Fibroblast of skin of scalp (primary cell): ENCODE measurements around the gene KCNN2. TPM values are rescaled to one million over a fixed set of nuclear protein-coding genes. Genes with fewer than 3 reads are reported as not detected.

ENCODE experiments used
- DNase-seq: peaks from one replicate; pipeline ENCODE4 v3.0.0-alpha.2; 2013
- polyA plus RNA-seq, 2 experiments: library from polyadenylated mRNA; unstranded; fragments of 120-200 nt; gene quantifications; one replicate each; pipeline ENCODE4 v1.2.1, GENCODE V29; 2013; ENCODE audit not compliant: insufficient read length in 2 of 2

The KCNN2 gene
- polyA plus RNA-seq (2013, experiment 1 of 2; ENCODE audit: insufficient read length): 0.39 TPM
- 0.79 TPM for polyA plus RNA-seq (2013, experiment 2 of 2; ENCODE audit: insufficient read length)

GRCh38 chr5:114361724-114362196 lies at the start of gene KCNN2:
TSS of gene KCNN2 (plus strand) at chr5:114362070. CDS start at chr5:114362140, 70 bp downstream.
- peak; percentile 83 for DNase-seq

DNA sequence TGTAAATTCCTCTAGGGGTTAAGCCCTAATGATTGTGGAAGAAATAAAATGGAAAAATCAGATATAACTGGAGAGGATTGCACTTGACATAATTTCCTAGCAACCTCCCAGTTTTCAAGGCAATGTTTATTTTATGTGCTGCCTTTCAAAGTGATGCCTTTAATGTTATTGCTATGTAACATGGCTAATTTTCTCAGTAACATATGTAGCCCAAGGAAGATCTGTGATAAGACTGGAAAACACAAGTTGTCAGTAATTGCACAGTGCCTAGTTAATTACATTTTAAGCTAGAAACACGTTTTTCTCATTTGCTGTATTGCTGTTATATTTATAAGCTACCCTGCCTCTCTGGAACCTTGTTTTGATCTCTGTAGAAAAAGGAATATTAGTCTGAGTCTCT lies 49.2 kb upstream of the KCNN2 start:
- DNase-seq: no peak

DNA sequence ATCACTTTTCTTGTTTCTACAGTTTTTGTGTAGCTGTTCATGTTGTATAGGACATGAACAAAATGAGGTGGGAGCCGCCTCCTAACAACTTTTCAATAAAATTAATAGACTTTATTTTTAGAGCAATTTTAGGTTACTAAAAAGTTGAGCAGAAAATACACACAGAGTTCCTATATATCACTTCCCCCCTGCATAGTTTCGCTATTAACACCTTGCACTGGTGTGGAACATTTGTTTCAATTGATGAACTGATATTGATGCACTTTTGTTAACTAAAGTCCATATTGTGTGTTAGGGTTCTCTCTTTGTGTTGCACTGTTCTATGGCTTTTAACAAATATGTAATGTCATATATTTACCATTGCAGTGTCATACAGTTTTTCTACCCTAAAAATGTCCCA lies 47.8 kb upstream of the KCNN2 start:
- DNase-seq: no peak

- no peak for DNase-seq
These were observed 45.7 kb upstream of the KCNN2 start for GRCh38 chr5:114316167-114316566.

GRCh38 chr5:114317751-114318150 lies 44.1 kb upstream of the KCNN2 start:
- no peak for DNase-seq

- no peak for DNase-seq
These were observed 42.6 kb upstream of the KCNN2 start for GRCh38 chr5:114319236-114319635.

- peak; percentile 64 for DNase-seq
These were observed 42.0 kb upstream of the KCNN2 start for GRCh38 chr5:114319821-114320220.

DNA sequence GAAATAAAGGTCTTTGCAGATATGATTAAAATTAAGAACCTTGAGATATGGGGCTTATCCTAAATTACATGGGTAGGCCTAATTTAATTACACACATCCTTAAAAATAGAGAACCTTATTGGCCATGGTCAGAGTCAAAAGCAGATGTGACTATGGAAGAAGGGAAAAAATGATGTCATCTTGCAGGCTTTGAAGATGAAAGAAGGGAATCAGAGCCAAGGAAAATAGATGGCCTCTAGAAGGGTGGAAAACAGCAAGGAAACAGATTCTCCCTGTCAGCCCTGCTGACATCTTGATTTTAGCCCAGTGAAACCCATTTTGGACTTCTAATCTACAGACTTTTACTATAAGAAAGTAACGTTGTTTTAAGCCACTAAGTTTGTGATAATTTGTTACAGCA lies 37.6 kb upstream of the KCNN2 start:
- peak; percentile 8 for DNase-seq

- peak; percentile 22 for DNase-seq
These were observed 36.3 kb upstream of the KCNN2 start for GRCh38 chr5:114325541-114325940.

- no peak for DNase-seq
These were observed 34.4 kb upstream of the KCNN2 start for GRCh38 chr5:114327474-114327873.

DNA sequence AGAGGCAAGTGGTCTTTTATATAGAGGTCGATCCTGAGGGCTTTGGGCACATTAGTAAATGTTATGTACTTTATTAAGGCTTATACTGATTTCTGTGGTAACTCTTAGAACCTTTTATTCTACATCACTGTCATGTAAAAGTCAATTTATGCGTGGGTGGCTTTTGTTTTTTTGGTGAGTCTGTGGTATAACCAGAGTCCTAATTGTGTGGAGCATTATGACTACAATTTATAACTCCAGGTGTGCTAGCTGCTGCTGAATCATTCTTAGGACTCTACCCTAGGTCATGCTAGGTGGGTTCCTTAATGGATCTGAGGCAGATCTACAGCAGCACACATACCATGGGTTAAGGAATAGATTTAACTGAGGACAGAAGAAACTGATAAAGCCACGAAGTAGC lies 33.9 kb upstream of the KCNN2 start:
- DNase-seq: no peak

DNA sequence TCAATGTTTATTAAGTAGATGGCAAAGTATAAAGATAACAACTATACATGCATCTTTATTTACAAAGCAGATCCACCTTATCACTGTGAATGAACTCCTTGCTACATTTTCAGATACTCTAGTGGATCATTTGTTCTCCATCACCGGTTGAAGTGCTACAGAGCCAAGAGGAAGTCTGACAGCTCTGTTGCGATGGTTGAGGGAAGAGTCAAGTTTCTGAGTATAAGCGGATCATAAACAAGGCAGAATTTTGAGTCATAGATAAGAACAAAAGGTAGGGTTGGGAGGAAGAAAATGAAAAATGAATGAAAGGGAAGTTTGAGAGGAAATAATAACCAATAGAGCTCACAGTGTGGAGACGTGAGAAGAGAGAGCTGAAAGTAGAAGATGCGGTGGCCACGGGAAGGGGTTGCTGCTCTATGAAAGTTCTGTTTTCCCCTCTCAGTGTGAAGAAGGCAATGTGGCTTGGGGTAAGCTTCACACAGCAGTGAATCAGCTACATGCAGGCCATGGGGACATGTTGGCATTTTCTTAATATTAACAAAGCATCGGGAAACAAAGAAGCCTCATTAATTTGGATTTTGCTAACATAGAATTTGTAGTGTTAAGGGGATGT lies 30.8 kb upstream of the KCNN2 start:
- no peak for DNase-seq

DNA sequence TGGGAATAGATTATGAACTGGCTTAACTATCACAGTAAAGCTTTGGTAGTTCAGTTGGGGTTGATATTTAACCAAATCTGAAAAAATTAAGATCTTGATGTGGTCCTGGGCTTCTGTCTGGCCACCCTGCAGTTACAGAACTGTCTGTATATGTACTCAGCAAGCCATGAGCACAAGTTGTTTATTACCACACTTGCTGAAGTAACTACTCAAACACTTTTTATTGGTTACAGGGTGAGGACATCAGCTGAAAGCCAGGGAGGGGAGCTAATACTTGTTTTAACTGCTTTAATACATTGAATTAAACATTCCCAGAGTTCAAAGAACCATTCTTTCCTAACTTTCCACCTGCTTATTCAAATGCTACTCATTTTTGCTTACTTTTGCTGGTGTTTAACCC lies 29.4 kb upstream of the KCNN2 start:
- no peak for DNase-seq

DNA sequence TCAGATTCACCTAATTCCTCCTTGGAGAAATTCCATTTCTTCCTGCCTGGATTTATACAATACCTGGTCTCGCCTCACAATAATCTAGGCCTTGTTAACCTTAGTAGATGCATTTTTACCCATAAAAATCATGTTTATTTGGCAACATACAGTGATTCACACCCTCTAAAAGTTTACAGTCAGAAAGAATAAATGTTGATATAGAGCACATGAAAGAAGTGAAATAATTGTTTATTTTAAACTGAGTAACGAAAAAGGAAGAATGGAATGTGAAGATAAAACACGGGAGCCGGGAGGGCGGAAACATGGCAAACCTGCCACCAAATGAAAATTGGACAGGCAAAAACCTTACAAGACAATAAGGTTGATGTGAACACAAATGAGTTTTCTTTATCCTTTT lies 28.9 kb upstream of the KCNN2 start:
- no peak for DNase-seq

DNA sequence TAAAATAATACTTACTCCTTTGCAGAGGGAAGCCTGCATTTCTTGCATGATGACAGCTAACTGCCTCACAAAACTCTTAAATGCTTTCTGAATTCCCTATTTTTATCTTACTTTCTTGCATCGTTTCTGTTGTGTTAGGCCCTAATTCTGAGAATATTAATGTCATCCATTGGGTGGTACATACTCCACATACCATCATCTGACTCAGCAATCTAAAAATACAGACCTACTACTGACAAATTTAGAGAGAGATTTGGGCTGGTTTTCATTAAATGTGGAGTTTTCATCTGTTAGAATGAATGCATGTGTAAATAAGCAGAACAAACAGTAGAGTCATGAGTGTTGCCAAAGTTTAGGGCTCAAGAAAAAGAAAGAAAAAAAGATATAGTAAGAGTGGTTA lies 26.5 kb upstream of the KCNN2 start:
- DNase-seq: peak; percentile 90

DNA sequence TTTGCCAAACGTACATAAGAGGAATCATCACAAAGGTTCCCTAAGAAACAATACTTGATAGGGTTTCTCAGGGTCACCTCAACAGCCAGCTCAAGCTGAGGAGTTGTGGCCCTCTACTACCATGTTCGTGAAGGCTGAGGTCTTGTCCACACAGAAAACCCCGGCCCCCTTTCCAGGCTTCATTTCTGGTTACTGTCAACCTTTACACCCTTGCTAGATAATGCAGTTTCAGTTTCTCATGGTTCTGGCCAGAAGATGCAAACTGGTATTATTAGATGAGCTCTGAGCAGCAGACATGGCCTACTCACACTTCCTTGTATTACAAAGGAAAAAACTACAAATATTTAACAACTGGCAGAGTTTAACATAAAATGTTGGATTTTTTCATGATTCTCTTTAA lies 22.8 kb upstream of the KCNN2 start:
- no peak for DNase-seq

- no peak for DNase-seq
These were observed 15.7 kb upstream of the KCNN2 start for GRCh38 chr5:114346181-114346580.

GRCh38 chr5:114355086-114355830 lies 6.6 kb upstream of the KCNN2 start:
- DNase-seq: no peak

GRCh38 chr5:114358329-114358728 lies 3.5 kb upstream of the KCNN2 start:
- DNase-seq: peak; percentile 8

- no peak for DNase-seq
These were observed 1.5 kb upstream of the KCNN2 start for GRCh38 chr5:114360357-114360756.

- peak; percentile 26 for DNase-seq
These were observed 800 bp upstream of the KCNN2 start for GRCh38 chr5:114360816-114361723.

- peak; percentile 23 for DNase-seq
These were observed 517 bp downstream of the KCNN2 start for GRCh38 chr5:114362197-114362976.
